ENCODE results near the gene CACNA1E.

The CACNA1E gene

DNA sequence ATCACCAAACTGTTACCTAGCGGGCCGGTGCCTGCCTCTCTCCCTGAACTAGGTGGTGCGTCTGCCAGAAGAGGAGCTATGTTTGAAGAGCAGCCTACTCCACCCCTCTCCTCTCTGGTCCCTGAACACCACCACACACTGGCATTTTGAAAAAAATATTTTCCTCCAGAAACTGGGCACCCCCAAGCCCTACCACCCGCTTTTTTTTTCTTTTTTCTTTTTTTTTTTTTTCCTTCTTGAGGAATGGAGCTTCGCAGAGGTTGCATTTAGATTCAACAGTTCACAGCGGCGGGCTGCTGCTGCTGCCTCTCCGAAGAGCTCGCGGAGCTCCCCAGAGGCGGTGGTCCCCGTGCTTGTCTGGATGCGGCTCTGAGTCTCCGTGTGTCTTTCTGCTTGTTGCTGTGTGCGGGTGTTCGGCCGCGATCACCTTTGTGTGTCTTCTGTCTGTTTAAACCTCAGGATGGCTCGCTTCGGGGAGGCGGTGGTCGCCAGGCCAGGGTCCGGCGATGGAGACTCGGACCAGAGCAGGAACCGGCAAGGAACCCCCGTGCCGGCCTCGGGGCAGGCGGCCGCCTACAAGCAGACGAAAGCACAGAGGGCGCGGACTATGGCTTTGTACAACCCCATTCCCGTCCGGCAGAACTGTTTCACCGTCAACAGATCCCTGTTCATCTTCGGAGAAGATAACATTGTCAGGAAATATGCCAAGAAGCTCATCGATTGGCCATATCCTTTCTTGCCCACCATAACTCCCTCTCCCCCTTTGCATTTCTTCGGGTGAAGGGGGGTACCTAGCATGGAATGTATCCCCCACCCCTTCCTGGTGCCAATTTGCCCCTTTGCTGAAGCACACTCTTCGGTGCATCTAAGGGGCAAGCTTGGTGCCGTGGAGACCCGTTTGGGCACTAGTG, at the start of gene CACNA1E:
CACNA1E (plus strand) TSS at position 233 of the 911 bp plus-strand sequence; CDS start at position 461, 228 bp downstream.
- DNase-seq (ENCODE audit: low read depth in 2 of 2): no peak

DNA sequence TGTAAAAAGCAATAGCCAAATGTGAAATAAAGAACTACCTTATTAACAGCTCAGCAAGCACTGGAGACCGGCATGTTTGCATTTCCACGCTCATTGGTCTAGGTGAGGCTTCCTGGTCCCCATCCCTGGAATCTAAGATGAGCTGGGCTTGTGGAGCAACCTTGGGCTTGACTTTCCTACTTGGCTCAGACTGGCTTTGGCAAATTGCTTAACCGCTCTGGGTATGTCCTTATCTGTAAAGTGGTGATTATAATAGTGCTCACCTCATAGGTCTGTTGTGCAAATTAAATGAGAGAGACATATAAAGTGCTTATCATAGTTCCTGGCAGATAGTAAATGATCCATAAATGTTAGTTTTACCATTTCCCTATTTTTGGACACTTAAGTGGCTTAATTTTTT, 49.4 kb upstream of the CACNA1E start:
- DNase-seq (ENCODE audit: low read depth in 2 of 2): no peak

DNA sequence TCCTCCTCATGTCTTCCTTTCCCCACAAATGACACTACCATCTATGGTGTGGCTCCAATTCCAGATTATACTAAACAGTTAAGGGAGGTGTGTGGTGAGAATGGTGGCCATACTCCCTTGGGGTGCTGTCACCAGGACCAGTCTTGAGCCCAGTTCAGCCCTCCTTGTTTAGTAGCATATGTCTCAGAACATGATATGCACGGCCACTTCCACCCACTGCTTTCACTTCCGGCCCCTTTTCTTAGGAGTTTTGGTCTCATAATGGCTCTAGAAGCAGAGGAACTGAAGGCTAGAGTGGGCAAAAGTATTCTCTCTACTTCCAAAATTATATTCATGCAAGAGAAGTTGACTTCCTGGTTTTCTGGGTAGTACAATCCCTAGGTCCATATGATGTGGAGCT, 45.3 kb upstream of the CACNA1E start:
- DNase-seq (ENCODE audit: low read depth in 2 of 2): no peak

DNA sequence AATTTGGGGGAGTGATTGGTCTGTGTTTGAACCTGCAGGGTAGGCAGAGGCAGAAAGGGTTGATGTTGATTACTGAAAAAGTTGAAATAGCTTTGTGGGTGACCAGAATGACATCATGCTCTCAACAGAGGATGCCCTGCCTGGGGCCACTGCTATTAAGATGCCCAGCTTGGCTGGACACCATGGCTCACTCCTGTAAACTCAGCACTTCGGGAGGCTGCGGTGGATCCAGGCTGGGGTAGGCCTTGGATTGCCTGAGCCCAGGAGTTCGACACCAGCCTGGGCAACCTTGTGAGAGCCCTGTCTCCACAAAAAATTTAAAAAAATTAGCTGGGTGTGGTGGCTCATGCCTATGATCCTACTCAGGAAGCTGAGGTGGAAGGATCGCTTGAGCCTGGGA, 42.8 kb upstream of the CACNA1E start:
- no peak for DNase-seq (ENCODE audit: low read depth in 2 of 2)

DNA sequence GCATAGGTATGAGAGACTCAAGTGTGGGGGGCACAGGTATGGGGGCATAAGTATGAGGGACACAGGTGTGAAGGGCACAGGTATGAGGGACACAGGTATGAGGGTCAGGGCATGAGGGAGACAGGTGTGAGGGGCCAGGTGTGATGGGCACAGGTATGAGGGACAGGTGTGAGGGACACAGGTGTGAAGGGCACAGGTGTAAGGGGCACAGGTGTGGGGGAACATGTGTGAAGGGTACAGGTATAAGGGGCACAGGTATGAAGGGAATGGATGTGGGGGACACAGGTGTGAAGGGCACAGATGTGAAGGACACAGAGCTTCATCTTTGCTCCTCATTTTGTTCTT, 41.2 kb upstream of the CACNA1E start:
- DNase-seq (ENCODE audit: low read depth in 2 of 2): no peak

DNA sequence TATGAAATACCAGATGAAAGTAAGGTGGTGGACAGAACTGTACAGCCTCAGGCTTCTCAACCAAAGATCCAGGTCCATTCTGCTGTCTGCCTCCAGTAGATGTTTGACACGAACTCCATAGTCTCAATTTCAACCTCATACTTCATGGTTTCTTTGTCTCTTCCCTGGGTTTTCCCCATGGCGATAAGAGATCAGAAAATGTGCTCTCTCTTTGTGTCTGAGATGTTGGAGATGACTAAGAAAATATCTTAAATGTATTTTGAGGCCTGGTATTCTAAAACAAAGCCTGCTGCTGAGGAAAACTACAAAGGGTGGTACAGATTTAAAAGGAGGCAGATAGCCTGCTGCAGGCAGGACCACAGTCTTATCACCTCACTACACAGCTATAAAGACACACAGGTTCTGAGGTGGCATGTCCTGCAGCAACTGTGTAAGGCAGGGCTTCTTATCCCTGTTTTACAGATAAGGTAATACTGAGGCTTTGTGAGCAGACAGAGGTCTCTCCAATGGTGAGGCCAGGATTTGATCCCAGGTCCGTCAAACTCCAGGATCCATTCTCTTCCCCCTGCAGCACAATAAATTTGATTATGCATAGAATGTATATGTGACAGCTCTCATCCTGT, 40.0 kb upstream of the CACNA1E start:
- DNase-seq (ENCODE audit: low read depth in 2 of 2): no peak

DNA sequence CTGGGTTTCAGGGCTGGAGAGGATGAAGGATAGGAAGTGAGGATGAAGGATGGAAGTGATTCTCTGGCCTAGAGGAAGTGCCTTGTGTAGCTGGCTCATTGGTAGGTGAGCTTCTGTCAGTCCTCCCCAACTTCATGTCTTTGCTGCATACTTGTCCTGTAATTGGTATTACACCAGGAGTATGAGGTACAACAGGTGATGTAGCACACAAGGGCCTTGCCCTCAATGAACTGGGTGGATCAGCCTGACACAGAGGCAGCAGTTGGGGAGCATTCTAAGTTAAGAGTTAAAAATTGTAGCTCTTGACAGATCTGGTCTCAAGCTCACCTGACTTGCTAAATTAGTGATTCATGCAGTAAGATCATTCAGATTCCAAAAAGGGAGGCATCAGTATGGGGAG, 37.9 kb upstream of the CACNA1E start:
- DNase-seq (ENCODE audit: low read depth in 2 of 2): no peak

DNA sequence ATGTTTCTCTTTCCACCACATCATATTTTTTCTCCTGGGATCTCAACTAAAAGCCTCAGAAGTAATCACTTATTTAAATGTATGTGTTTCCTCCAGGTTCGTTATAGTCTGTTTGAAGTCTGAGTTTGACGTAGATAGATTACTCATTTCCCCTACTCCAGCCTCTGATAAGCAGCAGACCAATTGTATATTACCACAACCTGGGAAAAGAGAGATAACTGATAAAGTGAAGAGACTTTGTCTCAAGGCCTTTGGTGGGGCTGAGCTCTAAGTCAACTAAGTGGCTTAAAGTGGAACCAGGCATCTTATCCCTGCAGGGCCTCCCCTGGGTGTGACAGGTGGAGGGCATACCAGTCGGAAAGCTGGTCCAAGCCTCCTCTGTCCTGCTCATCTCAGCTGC, 34.9 kb upstream of the CACNA1E start:
- DNase-seq (ENCODE audit: low read depth in 2 of 2): no peak

DNA sequence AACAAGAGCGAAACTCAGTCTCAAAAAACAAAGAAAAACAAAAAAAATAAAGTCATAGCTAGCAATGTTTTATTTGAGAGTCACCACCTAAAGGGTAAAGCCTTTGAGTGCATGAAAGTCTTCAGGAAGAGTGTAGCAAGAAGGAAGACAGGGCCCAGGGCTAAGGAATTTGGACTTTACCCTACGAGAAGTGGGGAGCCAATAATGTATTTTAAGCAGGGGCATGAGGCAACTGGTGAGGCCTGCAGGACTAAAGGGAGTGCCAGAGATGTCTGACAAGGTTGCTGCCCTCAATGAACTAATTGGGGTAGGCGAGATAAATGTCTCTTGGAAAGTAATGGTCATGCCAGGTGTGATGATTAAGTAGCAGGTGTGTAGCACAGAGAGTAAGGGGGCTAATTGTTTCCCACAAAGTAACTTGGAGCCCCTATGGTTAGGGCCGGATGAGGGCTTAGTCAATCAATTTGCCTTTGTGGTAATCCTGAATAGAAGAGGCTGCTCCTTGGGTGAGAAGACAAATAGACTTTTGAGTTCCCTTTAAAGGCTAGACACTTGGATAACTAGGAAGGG, 31.6 kb upstream of the CACNA1E start:
- no peak for DNase-seq (ENCODE audit: low read depth in 2 of 2)

DNA sequence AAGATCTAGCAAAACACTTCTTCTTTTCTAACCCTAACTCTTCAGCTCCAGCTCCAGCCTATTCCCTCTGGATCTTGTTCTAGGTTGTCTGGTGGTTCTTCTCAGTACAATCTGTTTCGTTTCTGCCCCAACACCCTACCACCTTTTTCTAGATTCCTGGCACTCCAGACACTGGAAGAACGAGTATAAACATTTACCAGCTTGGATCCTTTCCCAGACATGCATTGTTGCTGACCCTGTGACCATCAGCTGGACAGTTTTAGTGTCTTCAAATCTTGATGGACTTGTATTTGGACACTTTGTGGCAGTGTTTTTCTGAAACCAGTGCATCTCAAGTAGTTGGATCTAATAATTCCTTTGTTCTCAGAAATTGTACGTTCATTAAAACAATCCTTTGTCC, 30.6 kb upstream of the CACNA1E start:
- no peak for DNase-seq (ENCODE audit: low read depth in 2 of 2)

DNA sequence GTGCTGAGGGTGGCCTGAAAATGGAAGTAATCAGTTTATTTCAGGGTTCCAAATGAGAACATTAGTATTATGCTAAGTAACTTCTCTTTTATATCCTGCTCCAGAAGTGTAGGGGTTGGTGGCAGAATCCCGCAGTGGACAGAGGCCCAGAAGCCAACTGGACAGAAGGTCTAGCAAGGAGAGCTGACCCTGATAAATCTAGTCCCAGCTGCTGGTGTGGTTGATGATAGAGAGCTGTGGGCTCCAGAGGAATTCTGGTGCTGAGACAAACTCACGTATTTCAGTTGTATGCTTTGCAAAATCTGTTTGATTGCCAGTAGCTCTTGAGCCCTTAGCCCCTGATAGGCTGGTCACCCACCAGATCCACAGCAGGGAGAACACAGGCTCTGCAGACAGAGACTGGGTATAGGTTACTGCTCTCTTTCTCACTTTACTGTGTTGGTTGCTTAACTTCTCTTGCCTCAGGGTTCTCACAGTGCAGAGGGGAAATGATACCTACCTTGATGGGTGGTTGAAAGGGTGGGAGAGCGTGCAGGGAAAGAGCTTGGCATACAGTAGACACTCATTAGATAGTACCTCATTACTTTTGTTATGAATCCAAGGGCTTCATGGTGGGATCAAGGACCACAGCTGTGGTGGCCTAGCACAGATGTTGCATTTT, 29.6 kb upstream of the CACNA1E start:
- DNase-seq (ENCODE audit: low read depth in 2 of 2): no peak

DNA sequence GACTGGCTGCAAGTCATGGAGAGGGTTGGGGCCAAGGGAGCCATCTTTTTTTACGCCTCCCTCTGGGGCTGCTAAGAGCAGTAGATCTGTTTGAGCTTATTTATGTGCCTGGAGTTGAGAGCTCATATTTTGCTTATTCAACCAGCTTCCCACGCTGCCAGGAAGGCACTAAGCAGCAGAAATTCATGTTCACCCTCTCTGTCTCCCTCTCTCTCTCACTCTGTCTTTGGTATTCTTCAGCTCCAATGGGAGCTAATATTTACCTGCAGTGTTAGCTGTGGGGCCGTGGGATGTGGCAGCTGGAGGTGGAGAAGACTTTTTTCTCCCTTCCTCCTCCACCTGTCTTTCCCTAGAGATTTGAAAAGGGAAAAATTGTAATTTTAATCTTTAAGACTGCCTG, 26.8 kb upstream of the CACNA1E start:
- no peak for DNase-seq (ENCODE audit: low read depth in 2 of 2)

DNA sequence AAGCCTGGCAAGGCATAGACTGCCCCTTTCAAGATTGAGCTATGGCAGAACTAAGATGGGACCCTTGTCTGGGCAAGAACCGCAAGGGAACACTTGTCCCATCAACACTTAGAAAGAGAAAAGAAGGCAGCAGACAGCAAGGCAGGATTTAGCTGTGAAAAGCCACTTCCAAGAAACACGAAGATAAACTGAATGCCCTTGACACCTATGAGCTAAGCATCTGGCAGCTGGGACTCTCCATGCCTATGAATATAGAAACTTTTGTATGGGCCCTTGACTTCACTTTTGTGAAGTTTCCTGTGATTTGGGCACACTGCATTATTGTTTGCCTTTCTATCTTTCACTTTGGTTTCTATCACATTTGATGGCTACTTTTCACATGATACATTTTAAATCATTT, 24.9 kb upstream of the CACNA1E start:
- DNase-seq (ENCODE audit: low read depth in 2 of 2): no peak

DNA sequence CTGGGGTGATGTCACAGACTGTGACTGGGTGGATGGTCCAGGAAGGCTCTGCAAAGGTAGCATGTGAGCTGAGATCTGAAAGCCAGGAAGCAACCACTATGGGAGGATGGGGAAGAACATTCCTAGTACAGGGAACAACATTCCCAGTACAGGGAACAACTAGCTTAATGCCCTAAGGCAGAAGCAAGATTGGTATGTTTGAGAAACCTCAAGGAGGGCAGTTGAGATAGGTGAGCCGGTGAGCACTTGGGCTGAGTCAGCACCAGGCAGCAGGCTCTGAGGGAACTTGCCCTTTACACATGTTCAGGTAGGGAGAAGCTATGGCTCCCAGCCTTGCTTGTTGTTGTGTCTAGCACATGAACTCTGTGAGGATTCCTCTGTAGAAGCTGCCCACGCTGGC, 24.2 kb upstream of the CACNA1E start:
- no peak for DNase-seq (ENCODE audit: low read depth in 2 of 2)

DNA sequence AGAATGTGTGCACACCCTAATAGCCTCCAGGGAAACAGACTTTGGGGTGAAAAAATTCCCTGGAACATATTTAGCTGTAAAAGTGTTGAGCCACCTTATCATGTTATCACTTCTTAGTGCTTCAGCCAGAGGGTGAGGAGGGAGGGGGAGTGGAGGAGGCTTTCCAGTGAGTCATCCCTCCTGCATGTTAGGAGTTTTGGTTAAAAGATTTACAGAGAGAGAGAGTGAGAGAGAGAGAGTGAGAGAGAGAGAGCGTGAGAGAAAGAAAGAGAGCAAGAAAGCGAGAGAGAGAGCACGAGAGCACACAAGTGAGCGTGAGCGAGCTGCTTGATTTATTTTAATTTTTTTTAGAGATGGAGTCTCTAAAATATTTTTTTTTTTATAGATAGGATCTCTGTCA, 13.5 kb upstream of the CACNA1E start:
- no peak for DNase-seq (ENCODE audit: low read depth in 2 of 2)

DNA sequence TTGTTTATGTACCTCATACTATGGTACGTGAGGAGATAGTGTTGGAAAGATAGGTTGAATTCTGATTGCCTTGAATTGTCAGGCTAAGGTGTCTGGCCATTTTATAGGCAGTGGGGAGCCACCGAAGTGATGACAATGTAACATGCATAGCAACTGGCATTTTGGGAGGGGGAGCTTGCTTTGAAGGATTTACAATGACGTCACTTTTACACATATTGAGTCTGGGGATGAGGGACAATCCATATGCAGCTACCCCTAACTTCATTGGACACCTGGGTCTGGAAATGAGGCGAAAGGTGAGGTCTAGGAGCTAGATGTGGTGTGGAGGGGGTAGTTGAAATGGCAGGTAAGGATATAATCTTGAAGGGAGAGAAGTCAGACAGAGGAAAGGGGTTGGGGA, 7.7 kb upstream of the CACNA1E start:
- DNase-seq (ENCODE audit: low read depth in 2 of 2): no peak

DNA sequence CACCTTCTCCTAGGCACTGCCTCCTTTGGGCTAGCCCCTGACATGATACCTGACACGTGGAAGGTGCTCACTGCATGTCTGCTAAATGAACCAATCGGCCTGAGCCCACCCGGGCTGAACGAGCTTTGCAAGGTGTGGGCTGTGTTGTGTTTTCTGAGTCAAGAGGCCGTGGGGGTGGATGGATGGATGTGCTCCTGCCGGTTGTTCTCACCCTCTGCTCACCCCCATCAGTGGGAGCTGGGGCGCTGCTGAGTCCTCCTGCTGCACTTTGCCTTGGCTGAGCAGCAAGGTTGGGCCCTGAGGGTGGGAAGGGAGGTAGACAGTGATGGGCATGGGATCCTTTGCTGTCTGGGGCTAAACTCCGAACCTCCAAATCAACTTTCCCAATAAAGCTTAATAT, 6.7 kb upstream of the CACNA1E start:
- no peak for DNase-seq (ENCODE audit: low read depth in 2 of 2)

DNA sequence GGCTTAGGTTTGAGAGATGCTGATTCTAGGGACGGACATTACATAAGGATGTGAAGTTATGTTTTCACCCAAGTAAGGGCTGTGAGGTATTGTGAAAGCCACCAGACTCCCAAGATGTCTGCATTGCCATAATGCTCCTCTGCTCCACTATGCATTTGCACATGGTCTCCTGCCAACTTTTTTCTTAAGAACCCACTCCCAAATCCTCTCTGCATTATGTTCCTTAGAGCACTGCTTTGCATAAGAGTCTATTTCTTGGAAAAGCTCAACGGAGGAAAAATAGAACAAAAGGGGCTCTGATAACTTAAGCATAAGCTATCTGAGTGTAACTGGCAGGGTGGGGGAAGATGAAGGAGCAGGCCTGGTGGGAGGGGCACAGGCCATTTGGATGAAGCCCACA, 5.0 kb upstream of the CACNA1E start:
- no peak for DNase-seq (ENCODE audit: low read depth in 2 of 2)

DNA sequence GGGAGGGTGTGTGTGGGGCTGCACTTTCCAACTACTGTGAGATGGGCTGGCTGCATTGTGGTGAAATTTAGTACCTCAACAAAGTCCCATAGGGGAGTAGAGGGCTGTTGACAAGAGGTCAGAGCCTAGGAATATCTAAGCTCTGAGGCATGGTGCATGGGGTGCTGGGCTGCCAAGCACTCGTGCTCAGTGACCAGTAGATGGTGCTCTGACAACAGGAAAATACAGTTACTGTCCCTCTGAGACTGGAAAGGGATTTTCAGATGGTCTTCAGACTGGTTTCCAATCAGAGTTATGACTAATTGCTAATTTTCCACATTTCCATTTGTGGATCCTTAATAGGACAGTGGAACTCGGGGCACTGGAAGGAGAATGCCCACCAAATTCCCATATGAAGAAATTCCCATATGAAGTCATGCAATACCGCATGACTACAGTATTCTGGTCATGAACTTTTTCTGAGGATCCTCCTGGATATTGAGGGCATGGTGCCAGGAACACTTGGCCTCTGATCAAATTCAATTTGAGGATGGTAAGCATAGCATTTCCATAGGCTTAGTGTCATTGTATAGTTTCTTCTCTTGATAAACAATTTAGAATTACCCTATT, 4.1 kb upstream of the CACNA1E start:
- DNase-seq (ENCODE audit: low read depth in 2 of 2): no peak

DNA sequence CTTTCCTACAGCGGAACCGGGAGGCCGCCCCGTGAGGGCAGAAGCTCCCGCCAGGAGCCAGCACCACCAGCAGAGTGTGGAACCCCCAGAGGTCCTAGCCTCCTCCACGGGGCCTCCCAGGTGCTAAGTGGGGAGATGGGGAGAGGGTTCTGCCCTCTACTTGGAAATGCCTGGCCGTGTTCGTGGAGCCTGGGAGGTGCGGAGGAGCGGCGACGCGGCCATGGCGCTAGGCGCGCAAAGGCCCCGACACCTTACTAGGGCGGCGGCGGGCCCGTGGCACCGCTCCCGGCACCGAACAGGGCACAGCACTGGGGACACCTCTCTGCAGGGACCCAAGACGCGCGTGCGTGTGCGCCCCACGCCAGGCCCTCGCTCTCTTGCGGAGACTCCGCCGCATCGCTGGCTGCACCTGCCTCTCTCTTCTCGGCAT, 1.3 kb upstream of the CACNA1E start:
- no peak for DNase-seq (ENCODE audit: low read depth in 2 of 2)

DNA sequence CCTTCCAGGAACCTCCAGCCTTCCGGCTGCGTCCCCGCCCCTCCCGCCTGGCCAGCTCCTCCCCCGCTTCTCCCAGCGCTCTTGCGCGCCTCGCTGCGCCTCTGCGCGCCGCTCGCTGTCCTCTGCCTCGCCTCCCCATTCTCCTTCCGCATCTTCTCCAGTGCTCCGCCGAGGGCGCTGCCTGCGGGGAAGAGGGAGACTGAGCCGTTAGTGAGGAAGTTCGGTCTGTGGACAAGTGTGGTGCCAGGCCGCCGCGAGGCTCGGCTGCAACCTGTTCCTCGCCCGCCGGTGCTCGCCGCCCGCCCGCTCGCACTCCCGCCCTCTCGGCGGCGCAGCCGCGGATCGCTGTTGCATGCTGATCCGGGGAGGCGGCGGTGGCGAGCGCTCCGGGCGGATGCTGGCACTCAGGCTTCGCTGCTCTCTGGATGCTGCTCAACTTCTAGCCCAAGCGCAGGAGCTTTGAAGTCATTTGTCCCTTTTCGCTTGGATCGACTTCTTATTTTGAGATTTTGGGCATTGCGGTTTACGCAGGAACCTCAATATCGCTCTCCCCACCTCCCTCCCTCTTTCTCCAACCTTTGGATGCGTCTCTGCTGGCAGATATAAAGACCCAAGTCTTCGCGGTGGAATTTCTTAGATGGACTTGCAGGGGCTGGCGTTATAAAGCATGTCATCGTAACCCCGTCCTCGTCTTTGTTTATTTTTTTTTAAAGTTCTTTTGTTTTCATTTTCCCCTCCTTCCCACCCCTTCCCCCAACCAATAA, 614 bp upstream of the CACNA1E start:
- DNase-seq (ENCODE audit: low read depth in 2 of 2): peak in 1 of 2 experiments; percentile 48

All from stimulated activated CD4-positive, alpha-beta T cell treated with anti-CD3 and anti-CD28 coated beads, Interleukin-12 subunit alpha, Interleukin-12 subunit beta, amount 100 ng/mL, for 24 hours (primary cell).